OCI-LY1 (cell line): ENCODE results near the gene COL6A2.

Source experiments
- H2AFZ ChIP-seq: fragments of 200-600 bp; sonication (generic), shearing (Covaris generic); 2 replicates; pipeline ENCODE4 v1.6.0; 2014; ENCODE audit warnings: antibody characterized with exemption, mild to moderate bottlenecking, low read length
- H3F3A ChIP-seq: fragments of 200-600 bp; sonication (generic), shearing (Covaris generic); 2 replicates; pipeline ENCODE4 v1.6.0; 2014; ENCODE audit warnings: mild to moderate bottlenecking, antibody characterized with exemption, low read length, moderate library complexity; ENCODE audit not compliant: insufficient read depth
- H3K27ac ChIP-seq: fragments of 200-600 bp; sonication (generic); 2 replicates; pipeline ENCODE4 v1.5.1; 2014; ENCODE audit warnings: low read length, mixed run types, mild to moderate bottlenecking, low read depth; ENCODE audit not compliant: poor library complexity, severe bottlenecking
- H3K27me3 ChIP-seq: fragments of 200-600 bp; sonication (generic); 2 replicates; pipeline ENCODE4 v1.6.0; 2014; ENCODE audit warnings: antibody characterized with exemption, mild to moderate bottlenecking, low read length, moderate library complexity; ENCODE audit not compliant: insufficient read depth
- H3K36me3 ChIP-seq: fragments of 200-600 bp; sonication (generic); 2 replicates; pipeline ENCODE4 v1.6.1; 2014; ENCODE audit warnings: mild to moderate bottlenecking, antibody characterized with exemption, low read length, moderate library complexity, mixed read lengths; ENCODE audit not compliant: insufficient read depth
- H3K4me1 ChIP-seq: fragments of 200-600 bp; sonication (generic); 2 replicates; pipeline ENCODE4 v1.5.1; 2014; ENCODE audit warnings: mild to moderate bottlenecking, low read length, moderate library complexity; ENCODE audit not compliant: insufficient read depth, severe bottlenecking
- H3K4me2 ChIP-seq: fragments of 200-600 bp; sonication (generic), shearing (Covaris generic); 2 replicates; pipeline ENCODE4 v1.6.1; 2014; ENCODE audit warnings: low read length
- H3K4me3 ChIP-seq: fragments of 200-600 bp; sonication (generic); 2 replicates; pipeline ENCODE4 v1.5.1; 2014; ENCODE audit warnings: low read length, low read depth, mild to moderate bottlenecking, mixed read lengths; ENCODE audit not compliant: poor library complexity, severe bottlenecking
- H3K79me2 ChIP-seq: fragments of 200-600 bp; shearing (Covaris generic); 2 replicates; pipeline ENCODE4 v1.6.1; 2016; ENCODE audit warnings: mixed run types, low read length, mixed read lengths; ENCODE audit not compliant: insufficient read depth
- H3K9ac ChIP-seq: fragments of 200-600 bp; sonication (generic), shearing (Covaris generic); 2 replicates; pipeline ENCODE4 v1.6.1; 2014; ENCODE audit warnings: mild to moderate bottlenecking, low read length, mixed read lengths
- H3K9me2 ChIP-seq: fragments of 200-600 bp; sonication (generic), shearing (Covaris generic); 2 replicates; pipeline ENCODE4 v1.6.1; 2014; ENCODE audit warnings: low read depth, mild to moderate bottlenecking, low read length, mixed read lengths
- H3K9me3 ChIP-seq: fragments of 200-600 bp; shearing (Covaris generic); 2 replicates; pipeline ENCODE4 v1.6.1; 2014; ENCODE audit warnings: low read length, mixed read lengths
- H4K20me1 ChIP-seq: fragments of 200-600 bp; sonication (generic), shearing (Covaris generic); 2 replicates; pipeline ENCODE4 v1.6.0; 2016; ENCODE audit warnings: mild to moderate bottlenecking, low read length; ENCODE audit not compliant: insufficient read depth
- CTCF ChIP-seq: fragments of 200-600 bp; sonication (generic), shearing (Covaris generic); IDR thresholded peaks from 2 replicates; pipeline ENCODE4 v1.5.1; 2017; ENCODE audit warnings: mild to moderate bottlenecking, antibody characterized with exemption, low read length, moderate library complexity, mixed read lengths
- EZH2 ChIP-seq: fragments of 200-600 bp; sonication (generic), shearing (Covaris generic); IDR thresholded peaks from 2 replicates; pipeline ENCODE4 v1.8.0; 2017; ENCODE audit warnings: borderline replicate concordance, mixed run types, mild to moderate bottlenecking, antibody characterized with exemption, low read length, moderate library complexity, mixed read lengths

Gene COL6A2

GRCh38 chr21:46081022-46081861, 16.7 kb upstream of the COL6A2 start:
- no peak overlapping the region for H3K4me3 ChIP-seq
- H2AFZ ChIP-seq = no peak overlapping the region
- H3K27me3 ChIP-seq = no peaks in the 10 kb centered on the region
- H3K36me3 ChIP-seq = no peaks in the 10 kb centered on the region
- no peak overlapping the region for H3K4me2 ChIP-seq
- no peak overlapping the region for H3K27ac ChIP-seq
- H3K9ac ChIP-seq = no peak overlapping the region
- no peaks in the 10 kb centered on the region for H3K79me2 ChIP-seq
- H3K9me3 ChIP-seq = no peaks in the 10 kb centered on the region
- no peaks in the 10 kb centered on the region for H3K4me1 ChIP-seq
- no peaks in the 10 kb centered on the region for H3K9me2 ChIP-seq
- H4K20me1 ChIP-seq = no peaks in the 10 kb centered on the region
- TF ChIP-seq CTCF (no peak), EZH2 (no peak)
- no peaks in the 10 kb centered on the region for H3F3A ChIP-seq

GRCh38 chr21:46081862-46082712, 15.8 kb upstream of the COL6A2 start:
- Histone ChIP-seq H2AFZ (no peak overlapping the region), H3K36me3 (no peaks in the 10 kb centered on the region), H3K9me2 (no peaks in the 10 kb centered on the region), H3K27ac (no peak overlapping the region), H3K79me2 (no peaks in the 10 kb centered on the region), H3K27me3 (no peaks in the 10 kb centered on the region), H3F3A (no peaks in the 10 kb centered on the region), H3K9me3 (no peaks in the 10 kb centered on the region), H3K4me2 (no peak overlapping the region), H3K4me1 (no peaks in the 10 kb centered on the region), H3K9ac (no peak overlapping the region), H4K20me1 (no peaks in the 10 kb centered on the region), H3K4me3 (no peak overlapping the region)
- TF ChIP-seq CTCF = no peak
- TF ChIP-seq EZH2 = no peak

GRCh38 chr21:46082713-46082962, 15.3 kb upstream of the COL6A2 start:
- Histone ChIP-seq H3K4me2 (no peak overlapping the region), H2AFZ (no peak overlapping the region), H4K20me1 (no peaks in the 10 kb centered on the region), H3K9ac (no peak overlapping the region), H3K27ac (no peak overlapping the region), H3K79me2 (no peaks in the 10 kb centered on the region), H3K36me3 (no peaks in the 10 kb centered on the region), H3K9me3 (no peaks in the 10 kb centered on the region), H3K9me2 (no peaks in the 10 kb centered on the region), H3K4me3 (no peak overlapping the region), H3K4me1 (no peaks in the 10 kb centered on the region), H3F3A (no peaks in the 10 kb centered on the region), H3K27me3 (no peaks in the 10 kb centered on the region)
- no peak for TF ChIP-seq CTCF
- TF ChIP-seq EZH2 = no peak
